GM18870 (cell line): ENCODE results near the gene C16orf74.

ENCODE experiments used
- ATAC-seq: cut with Tn5 transposase; IDR thresholded peaks from one replicate; pipeline ENCODE4 v1.9.1; 2021; ENCODE audit warnings: moderate library complexity; ENCODE audit not compliant: unreplicated experiment

The C16orf74 gene

DNA sequence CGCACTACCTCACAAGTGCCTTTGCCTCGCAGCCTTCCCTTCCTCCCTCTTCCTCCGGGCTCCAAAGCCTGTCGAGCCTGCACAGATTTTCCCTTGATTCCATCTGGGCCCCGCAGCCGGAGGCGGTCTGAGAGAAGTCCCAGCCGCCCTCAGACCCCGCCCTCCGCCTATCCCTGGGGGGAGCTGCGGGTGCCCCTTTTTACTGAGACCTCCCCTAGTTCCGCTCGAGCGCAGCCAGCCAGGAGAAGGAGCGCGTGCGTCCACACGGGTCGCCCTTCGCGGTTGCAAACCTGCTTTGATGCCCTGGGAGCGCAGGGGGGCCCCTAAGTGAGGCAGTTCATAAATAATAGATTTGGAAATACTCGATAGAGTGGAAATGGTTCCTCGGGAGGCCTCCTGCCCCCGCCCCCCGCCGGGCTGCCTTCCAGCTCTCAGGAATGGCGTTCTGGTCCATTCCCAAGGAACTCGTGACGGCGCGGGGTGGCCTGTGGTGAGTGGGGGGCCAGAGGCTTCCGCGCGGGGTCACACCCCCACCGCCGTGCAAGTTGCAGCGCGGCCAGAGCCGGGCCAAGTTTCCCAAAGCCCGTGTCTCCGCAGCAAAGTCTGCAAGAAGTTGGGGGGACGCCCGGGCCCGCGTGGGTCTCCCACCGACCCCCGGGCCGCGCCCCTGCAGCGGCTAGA lies 610 bp downstream of the C16orf74 start:
- no peak for ATAC-seq

DNA sequence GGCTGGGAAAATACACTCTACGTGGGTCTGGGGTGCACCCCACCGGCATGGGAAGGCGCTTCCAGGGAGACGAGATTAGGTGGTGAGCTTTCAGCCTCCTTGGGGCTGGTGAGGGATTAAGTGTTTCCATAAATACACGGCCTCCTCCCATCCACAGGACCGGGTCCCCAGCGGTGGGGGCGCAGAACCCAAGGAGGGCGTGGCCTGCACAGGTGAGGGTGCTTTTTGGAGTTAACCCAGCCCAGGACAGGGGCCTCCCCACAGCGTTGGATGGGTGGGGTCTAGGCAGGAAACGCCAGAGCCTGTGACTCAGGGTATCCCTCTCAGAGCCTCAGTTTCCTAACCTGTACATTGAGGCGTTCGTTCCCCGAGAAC lies 1.1 kb downstream of the C16orf74 start:
- no peak for ATAC-seq

DNA sequence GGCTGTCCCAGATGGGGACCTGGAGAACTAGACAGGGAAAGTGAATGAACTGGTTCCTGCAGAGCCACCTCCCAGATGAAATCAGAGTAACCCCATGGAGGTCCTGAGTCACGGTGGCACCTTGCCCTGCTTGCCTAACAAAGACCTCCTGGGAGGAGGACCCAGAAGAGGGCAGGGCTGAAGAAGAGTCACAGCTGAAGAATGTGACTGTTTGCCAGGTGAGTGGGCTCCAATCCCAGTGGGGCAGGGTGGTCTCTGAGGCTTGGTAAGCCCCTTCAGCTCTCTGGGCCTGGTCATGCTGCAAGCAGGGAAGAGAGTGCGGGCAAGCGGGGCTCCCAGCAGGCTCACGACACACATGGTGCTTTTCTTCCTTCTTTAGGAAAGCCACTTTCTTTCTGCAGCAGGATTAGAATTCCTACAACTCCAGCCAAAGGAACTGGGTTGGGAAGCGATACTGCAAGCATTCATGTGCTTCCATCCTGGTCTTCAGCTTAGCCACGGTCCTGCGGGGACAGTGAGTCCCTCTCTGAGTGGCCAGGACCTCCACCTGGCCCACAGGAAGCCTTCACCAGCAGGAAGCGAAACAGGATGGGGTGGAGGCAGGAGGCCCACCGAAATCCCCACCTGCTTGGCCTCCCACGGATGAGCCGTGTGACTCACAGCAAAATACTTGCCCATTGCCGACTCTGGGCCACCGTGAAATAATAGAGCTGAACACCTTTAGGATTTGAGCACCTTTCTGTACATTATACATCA lies 4.3 kb downstream of the C16orf74 start:
- no peak for ATAC-seq

GRCh38 chr16:85738923-85739715 lies 11.8 kb downstream of the C16orf74 start:
- no peak for ATAC-seq

GRCh38 chr16:85736921-85737320 lies 14.0 kb downstream of the C16orf74 start:
- ATAC-seq = no peak

DNA sequence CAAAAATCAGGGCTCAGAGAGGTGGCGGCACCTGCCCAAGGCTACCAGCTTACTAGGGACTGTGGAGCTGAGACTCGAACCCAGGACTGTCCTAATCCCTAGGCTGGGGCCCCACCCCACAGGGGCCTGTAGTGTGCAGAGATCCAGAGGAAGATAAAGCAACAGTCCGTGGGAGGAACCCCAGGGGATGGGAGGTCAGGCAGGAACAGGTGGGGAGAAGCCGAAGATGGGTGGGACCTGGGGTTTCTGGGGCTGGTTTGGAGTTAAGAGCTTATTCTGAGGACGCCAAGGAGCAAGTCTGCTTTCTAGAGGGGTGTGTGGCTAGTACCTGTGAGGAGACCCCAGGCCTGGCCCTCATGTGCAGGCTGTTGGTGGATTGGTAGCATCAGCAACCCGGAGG lies 14.9 kb downstream of the C16orf74 start:
- ATAC-seq = no peak

- ATAC-seq = peak; percentile 42
These were observed 15.7 kb downstream of the C16orf74 start for GRCh38 chr16:85735225-85735635.

GRCh38 chr16:85734311-85735017 lies 16.4 kb downstream of the C16orf74 start:
- no peak for ATAC-seq

- ATAC-seq = no peak
These were observed 17.1 kb downstream of the C16orf74 start for GRCh38 chr16:85733839-85734170.

DNA sequence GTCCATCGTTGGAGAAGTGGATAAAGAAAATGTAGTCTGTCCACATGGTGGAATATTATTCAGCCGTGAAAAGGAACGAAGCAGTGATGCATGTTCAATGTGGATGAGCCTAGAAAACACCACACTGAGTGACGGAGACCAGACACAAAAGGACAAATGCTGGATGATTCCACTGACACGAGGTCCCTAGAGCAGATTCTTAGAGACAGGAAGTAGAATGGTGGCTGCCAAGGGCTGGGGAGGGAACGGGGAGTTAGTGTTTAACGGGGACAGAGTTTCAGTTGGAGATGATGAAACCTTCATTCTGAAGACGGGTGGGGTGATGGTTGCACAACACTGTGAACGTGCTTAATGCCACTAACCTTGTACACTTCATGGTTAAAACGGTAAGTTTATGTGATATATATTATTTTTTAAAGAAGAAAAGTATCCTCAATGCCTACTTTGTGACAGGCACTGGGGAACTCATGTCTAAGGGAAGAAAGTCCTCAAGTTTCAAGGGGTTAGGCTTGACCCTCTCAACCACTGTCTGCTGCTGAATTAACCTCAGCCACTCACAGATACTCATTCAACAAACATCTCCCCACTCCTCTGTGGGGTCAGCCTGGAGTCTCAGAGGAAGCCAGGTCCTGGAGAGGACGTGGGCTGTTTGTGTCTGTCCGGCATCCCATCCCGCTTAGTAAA lies 17.6 kb downstream of the C16orf74 start:
- no peak for ATAC-seq

GRCh38 chr16:85731179-85731578 lies 19.7 kb downstream of the C16orf74 start:
- ATAC-seq = no peak

GRCh38 chr16:85730186-85730465 lies 20.8 kb downstream of the C16orf74 start:
- no peak for ATAC-seq

- ATAC-seq = no peak
These were observed 21.3 kb downstream of the C16orf74 start for GRCh38 chr16:85729452-85730185.

DNA sequence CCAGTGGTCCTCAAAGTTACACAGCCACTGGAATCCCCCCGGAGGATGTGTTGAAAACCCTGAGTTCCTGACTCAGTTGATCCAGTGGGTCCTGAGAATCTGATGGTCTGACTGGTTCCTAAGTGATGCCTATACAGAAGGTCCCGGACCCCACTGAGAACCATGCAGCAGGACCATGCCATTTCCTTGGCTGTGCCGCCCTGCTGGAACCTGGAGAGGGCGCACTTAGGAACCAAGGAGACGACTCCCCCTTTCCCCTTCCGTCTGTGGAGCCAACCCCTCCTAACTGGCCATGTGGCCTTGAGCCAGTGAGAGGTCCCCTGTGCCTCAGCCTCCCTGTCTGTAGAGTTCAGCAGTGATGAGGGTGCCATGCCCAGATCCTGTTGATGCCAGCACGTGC lies 22.0 kb downstream of the C16orf74 start:
- no peak for ATAC-seq

- no peak for ATAC-seq
These were observed 26.0 kb downstream of the C16orf74 start for GRCh38 chr16:85724936-85725335.

GRCh38 chr16:85724126-85724879 lies 26.6 kb downstream of the C16orf74 start:
- no peak for ATAC-seq

- ATAC-seq = no peak
These were observed 28.6 kb downstream of the C16orf74 start for GRCh38 chr16:85722128-85722893.

DNA sequence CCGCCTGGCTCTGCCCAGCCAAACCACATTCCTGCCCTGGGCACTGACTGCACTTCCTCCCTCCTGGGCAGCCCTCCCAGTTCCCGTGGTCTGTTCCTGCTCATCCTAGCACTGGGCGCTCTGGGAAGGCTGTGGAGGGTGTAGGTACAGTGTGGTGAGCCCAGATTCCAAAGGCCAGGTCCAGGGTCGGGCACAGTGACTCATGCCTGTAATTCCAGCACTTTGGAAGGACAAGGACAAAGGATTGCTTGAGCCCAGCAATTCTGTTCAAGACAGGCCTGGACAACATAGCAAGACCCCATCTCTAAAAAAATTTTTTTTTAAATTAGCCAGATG lies 30.6 kb downstream of the C16orf74 start:
- ATAC-seq = no peak
